ENCODE results near the gene APOL2. TPM values are rescaled to one million over a fixed set of nuclear protein-coding genes. Genes with fewer than 3 reads are reported as not detected.
A peak's percentile ranks its signal among the peaks of the same experiment; 100 is the strongest.
"Not testable (repeated sequence)": the region's sequence is repeated elsewhere in the genome, so short reads cannot be mapped to it uniquely, and the experiment has no call there.

APOL2 gene
- total RNA-seq, 2 experiments from 2014 or later = 82.3 to 83.0 TPM

DNA sequence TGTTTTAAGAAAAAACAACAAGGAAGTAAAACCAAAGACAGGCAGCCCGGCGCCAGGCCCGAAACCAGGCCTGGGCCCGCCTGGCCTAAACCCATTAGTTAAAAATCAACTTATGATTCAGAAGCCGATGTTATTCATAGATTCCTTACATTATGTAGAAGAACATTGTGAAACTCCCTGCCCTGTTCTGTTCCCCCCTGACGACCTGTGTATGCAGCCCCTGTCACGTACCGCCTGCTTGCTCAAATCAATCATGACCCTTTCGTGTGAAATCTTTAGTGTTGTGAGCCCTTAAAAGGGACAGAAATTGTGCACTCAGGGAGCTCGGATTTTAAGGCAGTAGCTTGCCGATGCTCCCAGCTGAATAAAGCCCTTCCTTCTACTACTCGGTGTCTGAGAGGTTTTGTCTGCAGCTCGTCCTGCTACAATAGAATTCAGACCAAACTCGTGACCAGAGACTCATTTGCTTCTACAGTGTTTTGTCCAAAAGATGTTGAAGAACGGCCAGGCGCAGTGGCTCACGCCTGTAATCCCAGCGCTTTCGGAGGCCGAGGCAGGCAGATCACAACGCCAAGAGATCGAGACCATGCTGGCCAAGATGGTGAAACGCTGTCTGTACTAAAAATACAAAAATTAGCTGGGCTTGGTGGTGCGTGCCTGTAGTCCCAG, 11.1 kb upstream of the APOL2 start:
- H3K9me3 Mint-ChIP-seq, POLR2A ChIA-PET, H3K4me3 Mint-ChIP-seq, DNase-seq, H3K27me3 Mint-ChIP-seq, H3K27ac Mint-ChIP-seq: not testable (repeated sequence)
- H3K36me3 Mint-ChIP-seq (ENCODE audit: low read depth) = peaks cover 25% of the 10 kb centered on the region
- CTCF ChIA-PET = interaction anchor here (0.7 to 6.9 kb wide), 2 partner anchors 11 to 201 kb away, joined by 3 to 65 read pairs; partner anchors contain the start of gene APOL2
- peaks cover 35% of the 10 kb centered on the region for H3K4me1 Mint-ChIP-seq

- no peak overlapping the region for H3K27ac Mint-ChIP-seq
- no peaks in the 10 kb centered on the region for H3K27me3 Mint-ChIP-seq
- peaks cover 18% of the 10 kb centered on the region for H3K36me3 Mint-ChIP-seq (ENCODE audit: low read depth)
- peaks cover 9% of the 10 kb centered on the region for H3K9me3 Mint-ChIP-seq
- ChIA-PET CTCF (interaction anchor here (1.1 to 6.9 kb wide), 2 partner anchors 10 to 237 kb away, joined by 3 to 65 read pairs; partner anchors contain the start of gene APOL2), POLR2A (interaction anchor here (1.0 kb wide), 1 partner anchor 10 kb away, joined by 3 read pairs; the partner anchor contains the start of gene APOL2)
- no peak for DNase-seq
- H3K4me1 Mint-ChIP-seq = peaks cover 24% of the 10 kb centered on the region
- no peak overlapping the region for H3K4me3 Mint-ChIP-seq
These were observed 9.8 kb upstream of the APOL2 start for GRCh38 chr22:36249160-36249559.

GRCh38 chr22:36247955-36248354, 8.6 kb upstream of the APOL2 start:
- no peak overlapping the region for H3K27ac Mint-ChIP-seq
- CTCF ChIA-PET = interaction anchor here (1.2 to 6.9 kb wide), 2 partner anchors 9 to 27 kb away, joined by 3 to 65 read pairs; partner anchors contain the start of gene APOL2
- DNase-seq = no peak
- peaks cover 3% of the 10 kb centered on the region for H3K27me3 Mint-ChIP-seq
- peaks cover 9% of the 10 kb centered on the region for H3K9me3 Mint-ChIP-seq
- POLR2A ChIA-PET = interaction anchor here (1.0 kb wide), 1 partner anchor 9 kb away, joined by 3 read pairs; the partner anchor contains the start of gene APOL2
- peaks cover 12% of the 10 kb centered on the region for H3K4me1 Mint-ChIP-seq
- H3K4me3 Mint-ChIP-seq = no peak overlapping the region
- H3K36me3 Mint-ChIP-seq (ENCODE audit: low read depth) = peaks cover 8% of the 10 kb centered on the region

DNA sequence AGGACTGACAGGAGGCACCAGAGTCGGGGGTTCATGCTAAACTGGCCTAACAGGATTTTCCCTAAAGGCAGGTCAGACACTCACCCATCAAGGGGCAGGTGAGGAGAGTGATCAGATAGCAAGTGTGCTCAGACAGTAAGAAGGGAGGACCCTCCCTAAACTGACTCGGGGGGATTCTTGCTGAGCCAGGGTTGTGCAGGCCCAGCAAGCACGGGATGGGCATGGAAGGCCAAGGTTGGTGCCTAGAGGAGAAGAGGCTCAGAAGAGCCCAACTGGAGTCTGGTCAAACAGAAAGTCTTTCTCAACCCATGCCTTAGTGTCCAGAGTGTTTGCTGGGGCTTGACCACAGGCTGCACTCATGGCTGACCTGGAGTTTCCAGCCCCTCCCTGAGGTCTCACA, 7.4 kb upstream of the APOL2 start:
- Mint-ChIP-seq H3K9me3 (peaks cover 9% of the 10 kb centered on the region), H3K27me3 (peaks cover 3% of the 10 kb centered on the region), H3K36me3 (ENCODE audit: low read depth) (peaks cover 12% of the 10 kb centered on the region), H3K4me1 (peaks cover under 1% of the 10 kb centered on the region), H3K4me3 (no peak overlapping the region), H3K27ac (no peak overlapping the region)
- POLR2A ChIA-PET = no interaction called here
- CTCF ChIA-PET = no interaction called here
- no peak for DNase-seq

DNA sequence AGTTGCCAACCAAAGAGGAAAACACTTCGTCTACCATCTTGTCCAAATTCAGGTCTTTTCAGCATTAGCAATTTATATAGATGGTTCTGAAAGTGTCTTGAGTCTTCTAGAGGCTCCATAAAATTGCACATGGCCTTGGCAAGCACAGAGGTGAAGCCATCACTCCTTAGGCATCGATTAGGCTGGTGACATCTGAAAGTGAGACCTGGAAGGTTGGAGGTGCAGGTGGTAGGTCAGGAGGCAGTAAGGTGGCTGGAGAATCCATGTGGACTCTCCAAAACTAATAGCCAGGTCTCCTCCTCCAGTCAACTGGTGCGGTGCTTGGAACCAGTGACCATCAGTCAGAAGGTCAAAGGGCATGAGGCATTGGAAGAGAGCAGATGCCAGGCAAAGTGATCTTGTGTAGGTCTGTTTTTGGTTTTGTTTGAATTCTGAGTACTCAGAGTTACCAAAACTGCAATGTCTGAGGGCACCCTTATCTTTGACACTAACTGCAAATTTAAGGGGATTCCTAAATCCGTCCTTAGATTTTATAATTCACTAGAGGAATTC, 6.6 kb upstream of the APOL2 start:
- no peaks in the 10 kb centered on the region for H3K4me1 Mint-ChIP-seq
- no peak overlapping the region for H3K27ac Mint-ChIP-seq
- H3K27me3 Mint-ChIP-seq = peaks cover 3% of the 10 kb centered on the region
- POLR2A ChIA-PET = no interaction called here
- no peak for DNase-seq
- H3K9me3 Mint-ChIP-seq = peaks cover 9% of the 10 kb centered on the region
- H3K36me3 Mint-ChIP-seq (ENCODE audit: low read depth) = peaks cover 12% of the 10 kb centered on the region
- CTCF ChIA-PET = no interaction called here
- H3K4me3 Mint-ChIP-seq = no peak overlapping the region

GRCh38 chr22:36244522-36245391, 5.4 kb upstream of the APOL2 start:
- peaks cover 12% of the 10 kb centered on the region for H3K36me3 Mint-ChIP-seq (ENCODE audit: low read depth)
- ChIA-PET POLR2A (interaction anchor here (2.4 kb wide), 1 partner anchor 8 kb away, joined by 16 read pairs; the partner anchor contains the start of gene APOL1), CTCF (no interaction called here)
- peaks cover 3% of the 10 kb centered on the region for H3K27me3 Mint-ChIP-seq
- DNase-seq = peak; percentile 4
- peaks cover 6% of the 10 kb centered on the region for H3K4me1 Mint-ChIP-seq
- peaks cover 9% of the 10 kb centered on the region for H3K9me3 Mint-ChIP-seq
- no peak overlapping the region for H3K4me3 Mint-ChIP-seq
- no peak overlapping the region for H3K27ac Mint-ChIP-seq

DNA sequence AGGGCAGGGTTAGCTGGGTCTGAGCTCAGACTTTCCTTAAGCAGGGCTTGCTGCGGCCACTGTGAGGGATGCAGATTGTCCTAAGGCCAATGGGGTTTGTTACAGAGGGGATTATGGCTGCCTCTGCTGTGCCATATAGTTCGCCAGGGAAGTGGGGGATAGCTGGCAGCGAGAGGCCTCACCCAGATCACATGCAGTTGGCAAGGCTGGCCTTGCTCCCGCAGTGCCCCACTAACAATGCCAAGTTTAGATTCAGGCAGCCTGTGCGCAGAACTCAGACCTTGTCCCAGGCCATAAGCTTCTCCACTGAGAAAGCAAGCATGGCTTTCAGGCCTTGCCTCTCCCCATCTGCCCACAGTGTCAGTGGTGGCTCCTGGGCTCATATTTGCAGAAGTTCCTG, 4.7 kb upstream of the APOL2 start:
- peaks cover 10% of the 10 kb centered on the region for H3K4me1 Mint-ChIP-seq

DNA sequence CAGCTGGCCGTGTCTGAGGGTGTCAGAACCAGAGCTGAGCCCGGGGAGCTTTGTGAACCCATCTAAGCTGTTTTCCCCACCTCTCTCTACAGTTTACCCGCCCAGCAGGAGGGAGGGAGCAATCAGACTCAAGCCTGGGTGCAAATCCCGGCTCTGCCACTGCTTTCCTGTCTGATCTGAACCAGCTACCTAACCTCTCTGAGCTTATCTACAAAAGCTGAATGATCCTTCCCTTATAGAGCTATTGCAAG, 252 bp downstream of the APOL2 start:
- H3K27ac Mint-ChIP-seq = peak overlapping the region; percentile 91
- H3K4me3 Mint-ChIP-seq = peak overlapping the region; percentile 95
- peaks cover 51% of the 10 kb centered on the region for H3K36me3 Mint-ChIP-seq (ENCODE audit: low read depth)
- H3K4me1 Mint-ChIP-seq = peaks cover 50% of the 10 kb centered on the region
- H3K27me3 Mint-ChIP-seq = peaks cover 3% of the 10 kb centered on the region
- ChIA-PET POLR2A (interaction anchor here (0.8 to 4.4 kb wide), 14 partner anchors 9 to 591 kb away, joined by 3 to 48 read pairs (median 6); partner anchors contain the start of genes APOL1, APOL3, APOL6 and FOXRED2), CTCF (interaction anchor here (0.8 to 3.8 kb wide), 27 partner anchors 9 to 247 kb away, joined by 3 to 65 read pairs (median 5); partner anchors contain the start of genes APOL1, APOL3 and APOL4)
- peaks cover 8% of the 10 kb centered on the region for H3K9me3 Mint-ChIP-seq
- no peak for DNase-seq

More for the DNA sequence above, 4.7 kb upstream of the APOL2 start:
- peak; percentile 9 for DNase-seq
- ChIA-PET CTCF (interaction anchor here (1.0 to 2.6 kb wide), 2 partner anchors 10 to 34 kb away, joined by 3 to 12 read pairs; partner anchors contain the start of gene APOL1), POLR2A (interaction anchor here (2.4 kb wide), 1 partner anchor 9 kb away, joined by 16 read pairs; the partner anchor contains the start of gene APOL1)
- H3K27me3 Mint-ChIP-seq = peaks cover 3% of the 10 kb centered on the region
- no peak overlapping the region for H3K27ac Mint-ChIP-seq
- H3K4me3 Mint-ChIP-seq = no peak overlapping the region
- peaks cover 9% of the 10 kb centered on the region for H3K9me3 Mint-ChIP-seq
- H3K36me3 Mint-ChIP-seq (ENCODE audit: low read depth) = peaks cover 13% of the 10 kb centered on the region

DNA sequence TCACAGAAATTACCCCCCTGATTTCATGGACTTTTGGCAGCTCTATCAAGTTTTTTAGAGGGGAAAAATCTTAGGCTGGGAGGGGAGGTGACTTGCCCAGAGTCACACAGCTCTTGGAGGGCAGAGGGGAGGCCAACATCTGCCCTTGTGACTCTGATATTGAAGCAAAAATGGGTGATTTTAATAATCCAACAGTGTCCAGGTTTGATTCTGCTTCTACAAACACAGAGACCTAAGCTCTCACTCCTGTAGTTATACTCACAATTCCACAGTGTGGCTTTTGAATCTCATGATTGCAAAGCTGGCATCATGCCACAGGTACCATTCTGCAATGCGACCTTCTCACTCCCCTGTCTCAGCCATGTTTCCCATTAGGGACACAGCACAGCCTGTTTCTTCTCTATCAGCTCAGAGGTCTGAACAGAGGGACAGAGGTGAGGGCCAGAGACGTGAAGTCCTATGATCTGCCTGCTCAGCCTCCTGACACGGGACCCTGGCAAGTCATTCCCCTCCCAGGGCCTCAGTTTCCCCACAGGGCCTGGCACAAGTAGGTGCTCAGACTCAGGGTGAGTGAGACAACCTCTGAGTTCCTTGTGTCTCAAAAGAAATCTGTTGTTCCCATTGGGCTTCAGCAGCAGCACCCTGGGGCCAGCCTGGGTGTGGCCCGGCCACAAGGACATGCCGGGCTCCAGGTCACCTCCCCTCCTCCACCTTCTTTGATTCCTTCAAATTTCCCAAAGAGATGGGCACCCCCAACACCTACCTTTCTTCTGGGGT, 766 bp downstream of the APOL2 start:
- DNase-seq = no peak

DNA sequence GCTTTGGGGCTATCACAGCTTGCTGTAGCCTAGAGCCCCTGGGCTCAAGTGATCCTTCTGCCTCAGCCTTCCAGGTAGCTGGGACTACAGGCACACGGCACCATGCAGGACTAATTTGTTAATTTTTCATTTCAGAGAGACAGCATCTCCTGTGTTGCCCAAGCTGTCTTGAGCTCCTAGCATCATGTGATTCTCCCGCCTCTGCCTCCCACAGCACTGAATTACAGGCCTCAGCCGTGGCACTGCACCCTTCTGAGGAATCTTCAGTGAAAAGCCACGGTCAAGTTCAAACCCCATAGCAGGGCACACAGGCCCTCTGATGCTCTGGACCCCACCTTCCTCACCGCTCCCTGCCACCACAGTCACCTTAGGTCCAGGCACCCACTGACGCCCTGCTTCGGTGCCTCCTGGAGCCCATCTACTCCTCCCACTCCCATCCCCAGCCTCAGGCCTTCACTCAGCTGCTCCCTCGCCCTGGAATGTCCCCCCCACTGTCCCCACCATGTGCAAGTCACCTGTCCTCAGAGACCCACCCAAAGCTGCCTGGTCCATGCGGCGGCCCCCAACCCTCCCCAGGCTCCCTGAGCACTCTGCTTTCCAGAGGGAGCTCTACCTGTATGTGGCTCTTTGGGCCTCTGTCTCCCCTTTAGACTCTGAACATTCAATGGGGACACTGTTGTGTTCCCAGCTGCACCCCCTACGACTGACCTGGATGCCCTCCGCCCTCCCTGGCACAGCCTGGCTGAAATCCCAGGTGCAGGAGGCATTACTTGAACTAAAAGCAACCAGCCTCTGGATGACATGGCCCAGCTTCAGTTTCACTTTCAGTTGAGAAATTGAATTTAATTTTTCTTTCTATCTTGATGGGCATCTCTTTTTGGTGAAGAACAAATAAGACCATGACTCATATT, 1.6 kb downstream of the APOL2 start:
- ChIA-PET CTCF (interaction anchor here (0.8 to 3.8 kb wide), 19 partner anchors 8 to 248 kb away, joined by 3 to 65 read pairs (median 6); partner anchors contain the start of genes APOL1 and APOL3), POLR2A (interaction anchor here (0.7 to 4.4 kb wide), 16 partner anchors 11 to 249 kb away, joined by 3 to 48 read pairs (median 3); partner anchors contain the start of genes APOL1, APOL3 and MYH9)
- no peaks in the 10 kb centered on the region for H3K27me3 Mint-ChIP-seq
- peaks cover 64% of the 10 kb centered on the region for H3K36me3 Mint-ChIP-seq (ENCODE audit: low read depth)
- H3K4me1 Mint-ChIP-seq = peaks cover 64% of the 10 kb centered on the region
- H3K27ac Mint-ChIP-seq = peak overlapping the region; percentile 91
- no peak for DNase-seq
- H3K4me3 Mint-ChIP-seq = peak overlapping the region; percentile 95
- peaks cover 8% of the 10 kb centered on the region for H3K9me3 Mint-ChIP-seq

More for the DNA sequence above, 766 bp downstream of the APOL2 start:
- Mint-ChIP-seq H3K4me1 (peaks cover 55% of the 10 kb centered on the region), H3K9me3 (peaks cover 8% of the 10 kb centered on the region), H3K27ac (peak overlapping the region; percentile 91), H3K36me3 (ENCODE audit: low read depth) (peaks cover 56% of the 10 kb centered on the region), H3K27me3 (peaks cover 3% of the 10 kb centered on the region), H3K4me3 (peak overlapping the region; percentile 95)
- POLR2A ChIA-PET = interaction anchor here (0.7 to 4.4 kb wide), 20 partner anchors 10 to 590 kb away, joined by 3 to 48 read pairs (median 4); partner anchors contain the start of genes APOL1, APOL3, APOL6 and FOXRED2
- CTCF ChIA-PET = interaction anchor here (0.8 to 3.8 kb wide), 34 partner anchors 9 to 248 kb away, joined by 3 to 65 read pairs (median 4); partner anchors contain the start of genes APOL1, APOL3 and APOL4
